GM12865 (cell line): ENCODE measurements around the gene CELF4.

Experiments used
- DNase-seq: peaks from one replicate; pipeline ENCODE4 v3.0.0; 2010; ENCODE audit warnings: low read depth
- H3K4me3 ChIP-seq: 2 replicates; pipeline ENCODE4 v1.5.1; 2011; ENCODE audit warnings: mild to moderate bottlenecking, low read depth, low read length, control low read depth
- CTCF ChIP-seq: IDR thresholded peaks from 2 replicates; pipeline ENCODE4 v1.5.1; 2011; ENCODE audit warnings: low read length, control low read depth, low read depth, inconsistent platforms; ENCODE audit not compliant: insufficient read depth; ENCODE audit errors: missing control alignments

Gene CELF4

DNA sequence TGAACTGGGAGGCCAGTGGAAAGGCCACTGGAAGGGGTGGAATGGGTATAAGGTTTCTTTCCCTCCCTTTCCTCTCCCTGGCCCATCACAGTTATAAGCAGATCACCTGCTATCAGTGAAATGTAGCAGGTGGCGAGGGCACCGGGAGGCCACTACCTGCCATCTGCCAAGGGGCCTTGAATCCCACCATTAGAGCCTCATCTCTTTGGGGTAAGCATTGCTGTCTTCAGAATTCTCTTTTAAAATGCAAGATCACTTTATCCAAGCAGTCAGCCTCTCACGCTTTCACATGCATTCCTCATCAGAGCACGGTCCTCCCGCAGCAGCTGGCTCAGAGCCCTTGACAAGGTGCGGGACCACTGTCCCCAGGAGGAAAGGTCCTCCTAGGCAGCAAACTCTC, 268.5 kb downstream of the CELF4 start:
- no peak for TF ChIP-seq CTCF

DNA sequence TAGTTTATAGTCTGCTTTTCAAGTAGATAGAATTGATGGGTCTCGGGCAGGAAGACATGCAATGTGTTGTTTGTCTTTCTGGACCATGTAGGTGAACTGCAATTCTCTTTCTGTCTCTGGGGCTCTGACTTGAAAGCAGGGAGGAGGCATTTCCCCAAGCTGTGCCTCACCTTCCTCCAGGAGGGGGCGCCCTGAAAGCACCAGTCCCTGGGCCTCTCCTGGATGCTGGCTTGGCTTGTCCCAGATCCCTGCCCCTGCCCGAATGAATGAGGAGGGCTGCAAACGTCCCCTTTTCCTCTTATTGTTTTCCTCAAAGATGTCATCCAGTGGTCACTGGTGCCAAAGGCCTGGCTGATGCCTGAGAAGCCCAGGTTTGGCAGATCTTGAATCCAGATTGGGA, 270.6 kb downstream of the CELF4 start:
- no peak overlapping the region for H3K4me3 ChIP-seq
- peak; percentile 33 for TF ChIP-seq CTCF
- DNase-seq: peak; percentile 17

More for the DNA sequence above, 268.5 kb downstream of the CELF4 start:
- no peak for DNase-seq
- H3K4me3 ChIP-seq: no peak overlapping the region

GRCh38 chr18:37293359-37293758, 272.2 kb downstream of the CELF4 start:
- TF ChIP-seq CTCF: no peak
- DNase-seq: no peak
- H3K4me3 ChIP-seq: no peak overlapping the region

DNA sequence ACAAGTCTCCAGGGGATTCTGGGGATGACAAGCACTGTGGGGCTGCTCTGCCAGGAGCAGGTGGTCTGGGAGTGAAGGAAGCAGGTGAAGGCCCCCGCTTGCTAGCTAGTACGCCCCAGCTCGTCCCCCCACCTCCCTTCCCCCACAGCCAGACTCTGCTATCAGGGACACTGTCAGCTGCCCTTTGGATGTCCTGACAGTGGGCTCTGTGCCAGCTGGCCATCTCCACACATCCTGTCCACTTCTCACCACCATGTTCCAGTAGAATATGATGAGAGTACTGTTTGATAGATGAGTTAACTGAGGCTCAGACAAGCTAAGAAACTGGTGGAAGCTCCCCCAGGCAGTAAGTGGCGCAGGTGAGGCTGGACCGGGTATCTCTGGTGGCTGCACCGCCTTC, 276.2 kb downstream of the CELF4 start:
- no peak overlapping the region for H3K4me3 ChIP-seq
- no peak for TF ChIP-seq CTCF
- no peak for DNase-seq

DNA sequence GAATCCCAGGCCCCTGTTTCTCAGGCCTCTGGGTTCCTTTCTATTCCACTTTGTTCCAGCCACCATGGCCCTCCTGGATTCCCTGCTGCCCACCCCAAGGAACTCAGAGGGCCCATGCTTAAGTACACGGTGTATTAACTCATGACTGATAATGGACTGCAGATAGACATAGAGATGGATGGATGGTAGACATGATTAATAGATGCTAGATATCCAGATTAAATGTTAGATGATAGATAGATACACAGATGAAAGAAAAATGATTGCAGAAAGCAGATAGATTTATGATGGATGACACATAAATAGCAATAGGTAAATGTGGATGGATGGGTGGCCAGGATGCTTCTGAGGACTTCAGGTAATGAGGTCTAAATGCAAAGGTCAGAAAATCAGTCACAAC, 278.0 kb downstream of the CELF4 start:
- no peak overlapping the region for H3K4me3 ChIP-seq
- no peak for TF ChIP-seq CTCF
- DNase-seq: no peak

GRCh38 chr18:37286801-37287200, 278.8 kb downstream of the CELF4 start:
- H3K4me3 ChIP-seq: no peak overlapping the region
- no peak for DNase-seq
- TF ChIP-seq CTCF: no peak

GRCh38 chr18:37285825-37286224, 279.8 kb downstream of the CELF4 start:
- H3K4me3 ChIP-seq: no peak overlapping the region
- DNase-seq: no peak
- no peak for TF ChIP-seq CTCF
